Thyroid gland (tissue), 4 donors: ENCODE measurements around the gene SLC25A17.

Experiments
- POLR2A ChIP-seq, 2 donors: fragments of 450-650 bp; IDR thresholded peaks; one replicate each; pipeline ENCODE4 v1.6.1; 2017; ENCODE audit warnings: antibody characterized with exemption in 2 of 2, mild to moderate bottlenecking in 2 of 2, moderate library complexity in 1 of 2
- TF ChIP-seq, protein P1 (sequence below), 6 experiments: fragments of 200-600 bp in 3 of 6; fragments of 450-650 bp in 3 of 6; sonication (generic) in 3 of 6; IDR thresholded peaks; one replicate each; pipeline ENCODE4 v1.5.1; 2016 to 2019; ENCODE audit warnings: antibody characterized with exemption in 6 of 6, mild to moderate bottlenecking in 2 of 6, inconsistent platforms in 1 of 6, moderate library complexity in 1 of 6

GRCh38 chr22:40862537-40862936 is 43.4 kb upstream of the SLC25A17 start:
- TF ChIP-seq, protein P1, sequence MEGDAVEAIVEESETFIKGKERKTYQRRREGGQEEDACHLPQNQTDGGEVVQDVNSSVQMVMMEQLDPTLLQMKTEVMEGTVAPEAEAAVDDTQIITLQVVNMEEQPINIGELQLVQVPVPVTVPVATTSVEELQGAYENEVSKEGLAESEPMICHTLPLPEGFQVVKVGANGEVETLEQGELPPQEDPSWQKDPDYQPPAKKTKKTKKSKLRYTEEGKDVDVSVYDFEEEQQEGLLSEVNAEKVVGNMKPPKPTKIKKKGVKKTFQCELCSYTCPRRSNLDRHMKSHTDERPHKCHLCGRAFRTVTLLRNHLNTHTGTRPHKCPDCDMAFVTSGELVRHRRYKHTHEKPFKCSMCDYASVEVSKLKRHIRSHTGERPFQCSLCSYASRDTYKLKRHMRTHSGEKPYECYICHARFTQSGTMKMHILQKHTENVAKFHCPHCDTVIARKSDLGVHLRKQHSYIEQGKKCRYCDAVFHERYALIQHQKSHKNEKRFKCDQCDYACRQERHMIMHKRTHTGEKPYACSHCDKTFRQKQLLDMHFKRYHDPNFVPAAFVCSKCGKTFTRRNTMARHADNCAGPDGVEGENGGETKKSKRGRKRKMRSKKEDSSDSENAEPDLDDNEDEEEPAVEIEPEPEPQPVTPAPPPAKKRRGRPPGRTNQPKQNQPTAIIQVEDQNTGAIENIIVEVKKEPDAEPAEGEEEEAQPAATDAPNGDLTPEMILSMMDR (IDR thresholded peaks at IDR 0.05): no peak
- no peak for TF ChIP-seq POLR2A (IDR thresholded peaks at IDR 0.05)
